Tibial nerve (tissue), 4 donors: ENCODE measurements around the gene INO80E. TPM values are rescaled to one million over a fixed set of nuclear protein-coding genes. Genes with fewer than 3 reads are reported as not detected.
A peak's percentile ranks its signal among the peaks of the same experiment; 100 is the strongest.

Experiments
- DNase-seq, 2 donors: peaks; one replicate each; pipeline ENCODE4 v3.0.0-alpha.2; 2019; ENCODE audit warnings: low spot score in 2 of 2
- H3K27ac ChIP-seq, 4 donors: fragments of 200-600 bp; sonication (generic) in 3 of 4; one replicate each; pipeline ENCODE4 v1.5.1; 2017 to 2019; ENCODE audit warnings: mild to moderate bottlenecking in 1 of 4
- H3K27me3 ChIP-seq, 2 donors: fragments of 200-600 bp; sonication (generic) in 1 of 2; one replicate each; pipeline versions ENCODE4 v1.5.1 to v1.6.0; 2017 to 2019
- H3K36me3 ChIP-seq, 3 donors: fragments of 200-600 bp; sonication (generic); one replicate each; pipeline ENCODE4 v1.5.1; 2018 to 2019
- H3K4me1 ChIP-seq, 4 donors: fragments of 200-600 bp; sonication (generic) in 3 of 4; one replicate each; pipeline ENCODE4 v1.5.1; 2017 to 2019
- H3K4me3 ChIP-seq, 4 donors: fragments of 200-600 bp; sonication (generic) in 3 of 4; one replicate each; pipeline ENCODE4 v1.5.1; 2017 to 2019; ENCODE audit warnings: mild to moderate bottlenecking in 1 of 4, moderate library complexity in 1 of 4
- H3K9me3 ChIP-seq, 4 donors: fragments of 200-600 bp; sonication (generic) in 3 of 4; one replicate each; pipeline ENCODE4 v1.5.1; 2017 to 2019
- CTCF ChIP-seq, 5 experiments: fragments of 200-600 bp in 3 of 5; fragments of 450-650 bp in 2 of 5; sonication (generic) in 3 of 5; IDR thresholded peaks; one replicate each; pipeline ENCODE4 v1.5.1; 2016 to 2019; ENCODE audit warnings: antibody characterized with exemption in 5 of 5, mild to moderate bottlenecking in 3 of 5, moderate library complexity in 2 of 5
- EP300 ChIP-seq, 2 donors: sonication (generic); formaldehyde crosslinking; IDR thresholded peaks; one replicate each; pipeline ENCODE4 v1.6.1; 2017; ENCODE audit warnings: antibody characterized with exemption in 2 of 2, mild to moderate bottlenecking in 1 of 2
- POLR2A ChIP-seq, 2 donors: fragments of 450-650 bp; IDR thresholded peaks; one replicate each; pipeline ENCODE4 v1.6.1; 2017; ENCODE audit warnings: antibody characterized with exemption in 2 of 2, mild to moderate bottlenecking in 2 of 2, moderate library complexity in 2 of 2
- WGBS, 2 donors: methylation state at CpG; one replicate each; pipeline ENCODE4 v1.1.5; 2018; 5-methylcytosine and 5-hydroxymethylcytosine counted together
- total RNA-seq, 4 donors: library from RNA; depleted of rRNA; stranded (reverse); fragments of >200 nt; gene quantifications; one replicate each; pipeline ENCODE4 v1.1.0, GENCODE V29; 2016

The INO80E gene
- total RNA-seq, 4 donors from 2014 or later = 36.6 to 60.4 (median 51.6) TPM

- 68 to 69% methylated on average over 10 to 11 of the region's 11 CpGs for WGBS, 2 donors
- Histone ChIP-seq H3K27ac (no peak overlapping the region), H3K4me3 (no peak overlapping the region), H3K4me1 (peaks cover 0 to 38% (median 12%) of the 10 kb centered on the region in 4 donors), H3K27me3 (peaks cover 0 to 36% of the 10 kb centered on the region in 2 donors), H3K9me3 (no peaks in the 10 kb centered on the region), H3K36me3 (peaks cover 0 to 39% (median 0%) of the 10 kb centered on the region in 3 donors)
- TF ChIP-seq CTCF (IDR thresholded peaks at IDR 0.05) = no peak
- TF ChIP-seq POLR2A (IDR thresholded peaks at IDR 0.05) = no peak
- TF ChIP-seq EP300 (IDR thresholded peaks at IDR 0.05) = no peak
- DNase-seq = no peak
Observed at GRCh38 chr16:30007378-30007895, 11.4 kb downstream of the INO80E start.

GRCh38 chr16:30009085-30009862, 13.2 kb downstream of the INO80E start:
- Histone ChIP-seq H3K27ac (no peak overlapping the region), H3K4me3 (no peak overlapping the region), H3K36me3 (peaks cover 0 to 20% (median 0%) of the 10 kb centered on the region in 3 donors), H3K9me3 (no peaks in the 10 kb centered on the region), H3K4me1 (peaks cover 0 to 38% (median 12%) of the 10 kb centered on the region in 4 donors), H3K27me3 (peaks cover 0 to 41% of the 10 kb centered on the region in 2 donors)
- no peak for DNase-seq
- TF ChIP-seq CTCF (IDR thresholded peaks at IDR 0.05) (no peak), POLR2A (IDR thresholded peaks at IDR 0.05) (no peak), EP300 (IDR thresholded peaks at IDR 0.05) (no peak)
- WGBS, 2 donors = 44 to 53% methylated on average over 25 of the region's 26 CpGs

- no peak for DNase-seq
- Histone ChIP-seq H3K4me3 (peak overlapping the region in 3 of 4 donors; percentile 29 to 47 (median 35)), H3K27ac (no peak overlapping the region), H3K36me3 (peaks cover 0 to 16% (median 0%) of the 10 kb centered on the region in 3 donors), H3K9me3 (no peaks in the 10 kb centered on the region), H3K27me3 (peaks cover 0 to 41% of the 10 kb centered on the region in 2 donors), H3K4me1 (peaks cover 0 to 32% (median 12%) of the 10 kb centered on the region in 4 donors)
- WGBS, 2 donors = 11 to 15% methylated on average over 17 to 24 of the region's 34 CpGs
- no peak for TF ChIP-seq EP300 (IDR thresholded peaks at IDR 0.05)
- no peak for TF ChIP-seq CTCF (IDR thresholded peaks at IDR 0.05)
- no peak for TF ChIP-seq POLR2A (IDR thresholded peaks at IDR 0.05)
Observed at GRCh38 chr16:30009990-30010843, 14.2 kb downstream of the INO80E start.

- H3K27me3 ChIP-seq = peaks cover 0 to 41% of the 10 kb centered on the region in 2 donors
- TF ChIP-seq POLR2A (IDR thresholded peaks at IDR 0.05) = no peak
- TF ChIP-seq EP300 (IDR thresholded peaks at IDR 0.05) = no peak
- no peak for TF ChIP-seq CTCF (IDR thresholded peaks at IDR 0.05)
Observed at GRCh38 chr16:30010844-30011713, 15.0 kb downstream of the INO80E start, which contains the start of gene DOC2A. Gene DOC2A (minus strand): TSS chr16:30011027. CDS start chr16:30010222, 805 bp downstream.

More at GRCh38 chr16:30010844-30011713, 15.0 kb downstream of the INO80E start, which contains the start of gene DOC2A:
- peaks cover 0 to 25% (median 12%) of the 10 kb centered on the region in 4 donors for H3K4me1 ChIP-seq
- 1% methylated on average over 55 of the region's 99 CpGs for WGBS, 2 donors
- peak within 1 kb of the TSS; percentile 6 to 47 (median 32) for H3K4me3 ChIP-seq
- no peaks in the 10 kb centered on the region for H3K9me3 ChIP-seq
- H3K36me3 ChIP-seq = peaks cover 0 to 9% (median 0%) of the 10 kb centered on the region in 3 donors
- H3K27ac ChIP-seq = no peak within 1 kb of the TSS
- DNase-seq = no peak
